IMR-90 (cell line): ENCODE data around the gene NBPF12. TPM values are rescaled to one million over a fixed set of nuclear protein-coding genes. Genes with fewer than 3 reads are reported as not detected.
"Not testable (repeated sequence)": the region's sequence is repeated elsewhere in the genome, so short reads cannot be mapped to it uniquely, and the experiment has no call there.

Experiments
- ATAC-seq: fragments of 200-7000 bp; cut with Tn5 transposase; 2 replicates; pipeline ENCODE4 v1.9.1; 2020; ENCODE audit warnings: low read depth, mild to moderate bottlenecking, moderate library complexity
- BruUV-seq: library from RNA; stranded (reverse); fragments of 400-500 nt; replicated peaks from 2 replicates; lab custom pipeline; 2021; lab: Mats Ljungman, UMichigan
- CTCF ChIA-PET: fragments of 300-600 bp; formaldehyde crosslinking; extraction: SDS; loops from one replicate; lab custom pipeline; 2021; ENCODE audit warnings: antibody characterized with exemption; lab: Yijun Ruan, JAX
- POLR2A ChIA-PET: fragments of 300-600 bp; sonication (Branson Sonifier 250); formaldehyde crosslinking; loops from one replicate; lab custom pipeline; 2022; ENCODE audit warnings: antibody characterized with exemption; ENCODE audit not compliant: unreplicated experiment; lab: Charles Lee
- DNase-seq: peaks from one replicate; pipeline ENCODE4 v3.0.0; 2013
- H2AFZ ChIP-seq: replicated peaks from 2 replicates; pipeline ENCODE3; 2013; ENCODE audit warnings: low read length, mild to moderate bottlenecking; ENCODE audit not compliant: poor library complexity
- H2AK5ac ChIP-seq: 2 replicates; pipeline ENCODE4 v1.6.1; 2013; ENCODE audit warnings: low read depth, low read length, inconsistent platforms
- H2AK9ac ChIP-seq: replicated peaks from 2 replicates; pipeline ENCODE3; 2013; ENCODE audit warnings: mild to moderate bottlenecking, low read depth, low read length, moderate library complexity; ENCODE audit not compliant: poor library complexity
- H2BK120ac ChIP-seq: 2 replicates; pipeline ENCODE4 v1.6.1; 2013; ENCODE audit warnings: low read depth, low read length, inconsistent platforms
- H2BK15ac ChIP-seq: 3 replicates; pipeline ENCODE4 v1.6.1; 2013; ENCODE audit warnings: low read depth, low read length, inconsistent platforms
- H2BK20ac ChIP-seq: 2 replicates; pipeline ENCODE4 v1.6.1; 2013; ENCODE audit warnings: low read depth, mild to moderate bottlenecking, inconsistent platforms, low read length, moderate library complexity
- H2BK5ac ChIP-seq: 2 replicates; pipeline ENCODE4 v1.6.1; 2013; ENCODE audit warnings: mild to moderate bottlenecking, low read depth, low read length, inconsistent platforms; ENCODE audit not compliant: poor library complexity, severe bottlenecking
- H3K14ac ChIP-seq: replicated peaks from 2 replicates; pipeline ENCODE4 v1.6.1; 2013; ENCODE audit warnings: low read depth, low read length, inconsistent platforms
- H3K18ac ChIP-seq: 2 replicates; pipeline ENCODE4 v1.6.1; 2013; ENCODE audit warnings: low read depth, low read length, control low read depth
- H3K23ac ChIP-seq: 2 replicates; pipeline ENCODE4 v1.6.1; 2013; ENCODE audit warnings: low read depth, low read length, inconsistent platforms
- H3K27ac ChIP-seq: 2 replicates; pipeline ENCODE4 v1.5.1; 2013; ENCODE audit warnings: mild to moderate bottlenecking, control low read depth, low read length; ENCODE audit not compliant: insufficient read depth
- H3K27me3 ChIP-seq: 2 replicates; pipeline ENCODE4 v1.6.1; 2013; ENCODE audit warnings: low read length; ENCODE audit not compliant: control insufficient read depth, insufficient read depth
- H3K36me3 ChIP-seq: 2 replicates; pipeline ENCODE4 v1.6.1; 2013; ENCODE audit warnings: low read length, mixed read lengths; ENCODE audit not compliant: control insufficient read depth, insufficient read depth
- H3K4ac ChIP-seq: 2 replicates; pipeline ENCODE4 v1.6.1; 2013; ENCODE audit warnings: low read depth, low read length, inconsistent platforms
- H3K4me1 ChIP-seq: 2 replicates; pipeline ENCODE4 v1.6.1; 2013; ENCODE audit warnings: low read length, mixed read lengths; ENCODE audit not compliant: control insufficient read depth, insufficient read depth
- H3K4me2 ChIP-seq: 2 replicates; pipeline ENCODE4 v1.6.1; 2013; ENCODE audit warnings: low read depth, mild to moderate bottlenecking, control low read depth, low read length, moderate library complexity
- H3K4me3 ChIP-seq: 2 replicates; pipeline ENCODE4 v1.5.1; 2013; ENCODE audit warnings: low read depth, mild to moderate bottlenecking, control low read depth, low read length, moderate library complexity; ENCODE audit not compliant: insufficient read depth
- H3K56ac ChIP-seq: 2 replicates; pipeline ENCODE4 v1.6.1; 2013; ENCODE audit warnings: low read length, inconsistent platforms; ENCODE audit not compliant: insufficient read depth; ENCODE audit errors: extremely low read depth
- H3K79me1 ChIP-seq, 2 experiments: 2 replicates each; pipeline ENCODE4 v1.6.1; 2013; ENCODE audit warnings: low read length in 2 of 2, inconsistent platforms in 1 of 2, low read depth in 1 of 2
- H3K9ac ChIP-seq: 2 replicates; pipeline ENCODE4 v1.6.1; 2013; ENCODE audit warnings: low read depth, low read length, control low read depth
- H3K9me1 ChIP-seq: 2 replicates; pipeline ENCODE4 v1.6.1; 2013; ENCODE audit warnings: low read length, inconsistent platforms; ENCODE audit not compliant: insufficient read depth
- H3K9me3 ChIP-seq: 2 replicates; pipeline ENCODE4 v1.6.1; 2013; ENCODE audit warnings: low read length; ENCODE audit not compliant: control insufficient read depth, insufficient read depth
- H4K20me1 ChIP-seq: 2 replicates; pipeline ENCODE4 v1.6.1; 2013; ENCODE audit warnings: low read length, inconsistent platforms; ENCODE audit not compliant: insufficient read depth
- H4K5ac ChIP-seq: 2 replicates; pipeline ENCODE4 v1.6.1; 2013; ENCODE audit warnings: mild to moderate bottlenecking, low read depth, low read length, control low read depth
- H4K8ac ChIP-seq, 2 experiments: 2 replicates each; pipeline ENCODE4 v1.6.1; 2013; ENCODE audit warnings: low read depth in 2 of 2, low read length in 2 of 2, control low read depth in 1 of 2, inconsistent platforms in 1 of 2
- H4K91ac ChIP-seq: 2 replicates; pipeline ENCODE4 v1.6.1; 2013; ENCODE audit warnings: low read depth, low read length, inconsistent platforms; ENCODE audit not compliant: insufficient read depth
- WGBS, 2 experiments: methylation state at CpG; one replicate each; pipeline versions ENCODE4 v1.1.5 to v1.1.7; 2013; ENCODE audit warnings: missing lambda C conversion rate in 2 of 2; ENCODE audit not compliant: insufficient read length in 1 of 2; ENCODE audit errors: extremely low coverage in 2 of 2; 5-methylcytosine and 5-hydroxymethylcytosine counted together
- dilution Hi-C: fragments of 300-500 bp; cut with HindIII; formaldehyde crosslinking; loops from one replicate; pipeline ENCODE4 v1.14.3; 2018; ENCODE audit warnings: low sequenced_read_pairs; ENCODE audit not compliant: unreplicated experiment
- in situ Hi-C: fragments of 300-500 bp; cut with MboI; formaldehyde crosslinking; loops from 3 replicates; pipeline ENCODE4 v1.14.3; 2019; ENCODE audit warnings: low sequenced_read_pairs, inconsistent platforms, mixed read lengths
- intact Hi-C: fragments of 100-400 bp; cut with micrococcal nuclease; formaldehyde crosslinking; loops from 2 replicates; pipeline ENCODE4 v1.10.0; 2022
- polyA plus RNA-seq, 3 experiments: library from polyadenylated mRNA; depleted of rRNA; stranded (reverse); fragments of >200 nt; gene quantifications; 2 replicates each; pipeline ENCODE4 v1.2.3, GENCODE V29; 2012; ENCODE audit warnings: low replicate concordance in 1 of 3
- total RNA-seq: library from RNA; depleted of rRNA; stranded (reverse); fragments of >200 nt; gene quantifications from 2 replicates; pipeline ENCODE4 v1.2.3, GENCODE V29; 2012

Gene NBPF12
- total and polyA plus RNA-seq, 2 of the 4 experiments (the other 2 are of a cell fraction): 4.5 to 4.8 TPM

GRCh38 chr1:146938927-146939786 is 1.0 kb downstream of the NBPF12 start:
- H2BK15ac ChIP-seq, H4K5ac ChIP-seq, H3K27me3 ChIP-seq, H2BK20ac ChIP-seq, H4K20me1 ChIP-seq, H3K36me3 ChIP-seq, H3K23ac ChIP-seq, intact Hi-C loops, H3K18ac ChIP-seq, H4K8ac ChIP-seq, H3K14ac ChIP-seq, H2BK120ac ChIP-seq, H2BK5ac ChIP-seq, H3K56ac ChIP-seq, dilution Hi-C loops, H2AK5ac ChIP-seq, H2AFZ ChIP-seq, H3K4me1 ChIP-seq, H3K9me3 ChIP-seq, POLR2A ChIA-PET, H2AK9ac ChIP-seq, H3K79me1 ChIP-seq, H4K91ac ChIP-seq, in situ Hi-C loops, CTCF ChIA-PET, BruUV-seq, H3K4ac ChIP-seq, H3K9me1 ChIP-seq: not testable (repeated sequence)
- ATAC-seq (peak; percentile 48), DNase-seq (peak; percentile 30)
- no CpG with 5 or more reads among the region's 55 CpGs for WGBS, 2 experiments
- peak overlapping the region; percentile 99 for H3K4me2 ChIP-seq
- H3K27ac ChIP-seq: peak overlapping the region; percentile 64
- peak overlapping the region; percentile 73 for H3K9ac ChIP-seq
- peak overlapping the region; percentile 84 for H3K4me3 ChIP-seq

- H3K4me3 ChIP-seq, H2BK15ac ChIP-seq, H3K9ac ChIP-seq, H3K56ac ChIP-seq, dilution Hi-C loops, H3K23ac ChIP-seq, H3K27ac ChIP-seq, H3K79me1 ChIP-seq, H3K18ac ChIP-seq, H2AK5ac ChIP-seq, CTCF ChIA-PET, H3K36me3 ChIP-seq, H4K91ac ChIP-seq, H3K14ac ChIP-seq, DNase-seq, H3K9me3 ChIP-seq, H2BK120ac ChIP-seq, H4K20me1 ChIP-seq, POLR2A ChIA-PET, H3K4ac ChIP-seq, in situ Hi-C loops, intact Hi-C loops, H2AFZ ChIP-seq, H2BK20ac ChIP-seq, H4K8ac ChIP-seq, H3K4me1 ChIP-seq, H2AK9ac ChIP-seq, BruUV-seq, H3K27me3 ChIP-seq, H4K5ac ChIP-seq, H3K9me1 ChIP-seq, H2BK5ac ChIP-seq, ATAC-seq: not testable (repeated sequence)
- no CpG with 5 or more reads among the region's 7 CpGs for WGBS, 2 experiments
- peak overlapping the region; percentile 62; the same call in 1 of the 2 replicates for H3K4me2 ChIP-seq
These were observed 2.2 kb downstream of the NBPF12 start for GRCh38 chr1:146940293-146940692.
